Caco-2 (cell line): ENCODE data around the gene TUBB4B. TPM values are rescaled to one million over a fixed set of nuclear protein-coding genes. Genes with fewer than 3 reads are reported as not detected.

ENCODE experiments used
- BruUV-seq: library from RNA; stranded (reverse); fragments of 400-500 nt; replicated peaks from 2 replicates; lab custom pipeline; 2021; lab: Mats Ljungman, UMichigan
- CTCF ChIA-PET: fragments of 300-600 bp; sonication (Branson Sonifier 250); formaldehyde crosslinking; loops from one replicate; lab custom pipeline; 2022; ENCODE audit warnings: antibody characterized with exemption; lab: Charles Lee
- POLR2A ChIA-PET: fragments of 300-600 bp; sonication (Branson Sonifier 250); formaldehyde crosslinking; loops from one replicate; lab custom pipeline; 2022; ENCODE audit warnings: antibody characterized with exemption; lab: Charles Lee
- DNase-seq, 2 experiments: peaks; one replicate each; pipeline versions ENCODE4 v3.0.0 to v3.0.0-alpha.2; 2020 to 2022
- H3K27me3 ChIP-seq: replicated peaks from 2 replicates; pipeline ENCODE4 v1.6.0; 2011; ENCODE audit warnings: low read length; ENCODE audit not compliant: control insufficient read depth, insufficient read depth
- H3K36me3 ChIP-seq: 2 replicates; pipeline ENCODE4 v1.5.1; 2011; ENCODE audit warnings: low read length; ENCODE audit not compliant: control insufficient read depth, insufficient read depth
- H3K4me1 ChIP-seq: fragments of 250-450 bp; sonication (Bioruptor Pico); 2 replicates; pipeline ENCODE4 v1.5.1; 2020; ENCODE audit warnings: mild to moderate bottlenecking
- H3K4me3 ChIP-seq: 2 replicates; pipeline ENCODE4 v1.5.1; 2011; ENCODE audit warnings: low read depth, mild to moderate bottlenecking, control low read depth, low read length
- H3K9me3 ChIP-seq: fragments of 250-450 bp; sonication (Bioruptor Pico); 2 replicates; pipeline ENCODE4 v1.5.1; 2020; ENCODE audit warnings: mild to moderate bottlenecking, moderate library complexity
- H3K27ac Mint-ChIP-seq: one replicate; pipeline ENCODE4 v1.8.0; 2022; ENCODE audit warnings: mixed read lengths; ENCODE audit not compliant: unreplicated experiment
- H3K27me3 Mint-ChIP-seq: one replicate; pipeline ENCODE4 v1.8.0; 2022; ENCODE audit warnings: mixed read lengths; ENCODE audit not compliant: insufficient read depth, unreplicated experiment
- H3K36me3 Mint-ChIP-seq: one replicate; pipeline ENCODE4 v1.8.0; 2022; ENCODE audit warnings: mild to moderate bottlenecking, mixed read lengths; ENCODE audit not compliant: insufficient read depth, unreplicated experiment
- H3K4me1 Mint-ChIP-seq: one replicate; pipeline ENCODE4 v1.8.0; 2022; ENCODE audit warnings: low read depth, mixed read lengths; ENCODE audit not compliant: unreplicated experiment
- H3K4me3 Mint-ChIP-seq: one replicate; pipeline ENCODE4 v1.8.0; 2022; ENCODE audit warnings: mild to moderate bottlenecking, moderate library complexity, mixed read lengths; ENCODE audit not compliant: unreplicated experiment
- H3K9me3 Mint-ChIP-seq: one replicate; pipeline ENCODE4 v1.8.0; 2022; ENCODE audit warnings: mixed read lengths; ENCODE audit not compliant: unreplicated experiment
- intact Hi-C: fragments of 100-400 bp; cut with micrococcal nuclease; formaldehyde crosslinking; loops from one replicate; pipeline ENCODE4 v1.10.0; 2022; ENCODE audit not compliant: unreplicated experiment
- total RNA-seq: library from RNA; stranded (reverse); gene quantifications from 2 replicates; pipeline ENCODE4 v1.2.3, GENCODE V29; 2022
- TF ChIP-seq, protein P1 (sequence below), 2 experiments: fragments of 200-600 bp in 1 of 2; IDR thresholded peaks; 1 replicate in 1 of 2; 2 replicates in 1 of 2; pipeline versions ENCODE4 v1.5.1 to v1.8.0; 2011 to 2022; ENCODE audit warnings: antibody characterized with exemption in 1 of 2, control low read depth in 1 of 2, inconsistent platforms in 1 of 2, low read depth in 1 of 2, low read length in 1 of 2, mild to moderate bottlenecking in 1 of 2, moderate library complexity in 1 of 2; ENCODE audit not compliant: insufficient read depth in 1 of 2, severe bottlenecking in 1 of 2, unreplicated experiment in 1 of 2

Gene TUBB4B
- total RNA-seq, 1 experiment from 2014 or later, result 487 TPM

DNA sequence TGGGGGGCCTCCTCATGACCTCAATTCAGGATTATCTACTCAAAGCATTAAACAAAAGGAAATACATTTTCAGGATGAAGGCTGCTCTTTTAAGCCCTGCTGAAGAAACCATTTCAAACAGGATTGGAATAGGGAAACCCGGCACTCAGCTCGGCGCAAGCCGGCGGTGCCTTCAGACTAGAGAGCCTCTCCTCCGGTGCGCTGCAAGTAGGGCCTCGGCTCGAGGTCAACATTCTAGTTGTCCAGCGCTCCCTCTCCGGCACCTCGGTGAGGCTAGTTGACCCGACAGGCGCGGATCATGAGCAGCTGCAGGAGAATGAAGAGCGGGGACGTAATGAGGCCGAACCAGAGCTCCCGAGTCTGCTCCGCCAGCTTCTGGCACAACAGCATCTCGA is 36.4 kb upstream of the TUBB4B start:
- H3K27me3 Mint-ChIP-seq, result no peaks in the 10 kb centered on the region
- peaks cover 47% of the 10 kb centered on the region for H3K36me3 Mint-ChIP-seq
- peak overlapping the region; percentile 89 for H3K4me3 ChIP-seq
- ChIA-PET CTCF (no interaction called here), POLR2A (interaction anchor here (0.6 to 1.1 kb wide), 3 partner anchors 16 to 61 kb away, joined by 3 to 4 read pairs (median 3); no protein-coding TSS in a partner anchor)
- peak overlapping the region; percentile 94 for H3K27ac Mint-ChIP-seq
- H3K4me1 ChIP-seq, result peaks cover 19% of the 10 kb centered on the region
- intact Hi-C loops, result loop anchor here (5.0 kb wide), 1 partner anchor 33 kb away; no protein-coding TSS in a partner anchor
- peaks cover 12% of the 10 kb centered on the region for H3K4me1 Mint-ChIP-seq
- TF ChIP-seq, protein P1, sequence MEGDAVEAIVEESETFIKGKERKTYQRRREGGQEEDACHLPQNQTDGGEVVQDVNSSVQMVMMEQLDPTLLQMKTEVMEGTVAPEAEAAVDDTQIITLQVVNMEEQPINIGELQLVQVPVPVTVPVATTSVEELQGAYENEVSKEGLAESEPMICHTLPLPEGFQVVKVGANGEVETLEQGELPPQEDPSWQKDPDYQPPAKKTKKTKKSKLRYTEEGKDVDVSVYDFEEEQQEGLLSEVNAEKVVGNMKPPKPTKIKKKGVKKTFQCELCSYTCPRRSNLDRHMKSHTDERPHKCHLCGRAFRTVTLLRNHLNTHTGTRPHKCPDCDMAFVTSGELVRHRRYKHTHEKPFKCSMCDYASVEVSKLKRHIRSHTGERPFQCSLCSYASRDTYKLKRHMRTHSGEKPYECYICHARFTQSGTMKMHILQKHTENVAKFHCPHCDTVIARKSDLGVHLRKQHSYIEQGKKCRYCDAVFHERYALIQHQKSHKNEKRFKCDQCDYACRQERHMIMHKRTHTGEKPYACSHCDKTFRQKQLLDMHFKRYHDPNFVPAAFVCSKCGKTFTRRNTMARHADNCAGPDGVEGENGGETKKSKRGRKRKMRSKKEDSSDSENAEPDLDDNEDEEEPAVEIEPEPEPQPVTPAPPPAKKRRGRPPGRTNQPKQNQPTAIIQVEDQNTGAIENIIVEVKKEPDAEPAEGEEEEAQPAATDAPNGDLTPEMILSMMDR (IDR thresholded peaks at IDR 0.05; ENCODE audit: insufficient read depth in 1 of 2, low read depth in 1 of 2, low read length in 1 of 2, severe bottlenecking in 1 of 2, unreplicated experiment in 1 of 2), result no peak
- H3K9me3 ChIP-seq, result no peaks in the 10 kb centered on the region
- peak overlapping the region; percentile 92 for H3K4me3 Mint-ChIP-seq
- H3K27me3 ChIP-seq, result no peaks in the 10 kb centered on the region
- no TSS peak for BruUV-seq
- H3K36me3 ChIP-seq, result no peaks in the 10 kb centered on the region; the same call in 1 of the 2 replicates
- H3K9me3 Mint-ChIP-seq, result no peaks in the 10 kb centered on the region
- DNase-seq, result no peak

DNA sequence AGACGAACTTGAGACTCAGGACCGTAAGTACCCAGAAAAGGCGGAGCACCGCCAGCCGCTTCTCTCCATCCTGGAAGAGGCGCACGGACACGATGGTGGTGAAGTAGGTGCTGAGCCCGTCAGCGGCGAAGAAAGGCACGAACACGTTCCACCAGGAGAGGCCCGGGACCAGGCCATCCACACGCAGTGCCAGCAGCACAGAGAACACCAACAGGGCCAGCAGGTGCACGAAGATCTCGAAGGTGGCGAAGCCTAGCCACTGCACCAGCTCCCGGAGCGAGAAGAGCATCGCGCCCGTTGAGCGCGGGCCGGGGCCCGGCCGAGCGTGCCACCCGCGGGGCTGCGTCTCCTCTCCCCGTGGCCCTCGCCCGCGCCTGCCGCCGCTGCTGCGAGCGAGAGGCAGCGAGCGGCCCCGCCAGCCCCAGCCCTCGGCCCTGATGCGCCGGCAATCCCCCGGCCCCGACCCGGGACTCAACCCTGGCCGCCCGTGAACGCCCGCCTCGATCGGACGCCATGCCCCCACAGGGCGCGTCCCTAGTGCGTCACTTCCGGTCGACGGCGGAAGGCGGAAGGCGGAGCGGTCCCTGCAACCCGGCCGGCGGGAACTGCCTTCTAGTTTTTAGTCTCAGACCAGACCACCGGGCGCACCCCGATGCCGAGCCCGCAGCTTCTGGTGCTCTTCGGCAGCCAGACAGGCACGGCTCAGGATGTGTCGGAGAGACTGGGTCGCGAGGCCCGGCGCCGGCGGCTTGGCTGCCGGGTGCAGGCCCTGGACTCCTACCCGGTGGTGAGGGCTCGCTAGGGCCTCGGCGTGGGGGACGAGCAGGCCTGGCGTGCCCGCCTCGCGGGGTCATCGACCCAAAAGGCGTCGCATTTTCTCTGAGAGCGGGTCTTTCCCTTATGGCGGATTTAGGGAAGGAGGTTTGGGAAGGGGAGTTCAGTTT is 35.7 kb upstream of the TUBB4B start, which contains the start of the genes NDOR1 and TMEM203:
Gene NDOR1, plus strand, starts transcription at position 575 of the 944 bp plus-strand sequence. Its CDS starts 78 bp downstream, at position 653.
Gene TMEM203, minus strand, starts transcription at position 523 of the 944 bp plus-strand sequence. Its CDS starts 234 bp downstream, at position 289.
- Histone ChIP-seq H3K4me3 (peak within 1 kb of the TSS; percentile 89), H3K4me1 (peaks cover 19% of the 10 kb centered on the region)
- CTCF ChIA-PET, result no interaction called here

DNA sequence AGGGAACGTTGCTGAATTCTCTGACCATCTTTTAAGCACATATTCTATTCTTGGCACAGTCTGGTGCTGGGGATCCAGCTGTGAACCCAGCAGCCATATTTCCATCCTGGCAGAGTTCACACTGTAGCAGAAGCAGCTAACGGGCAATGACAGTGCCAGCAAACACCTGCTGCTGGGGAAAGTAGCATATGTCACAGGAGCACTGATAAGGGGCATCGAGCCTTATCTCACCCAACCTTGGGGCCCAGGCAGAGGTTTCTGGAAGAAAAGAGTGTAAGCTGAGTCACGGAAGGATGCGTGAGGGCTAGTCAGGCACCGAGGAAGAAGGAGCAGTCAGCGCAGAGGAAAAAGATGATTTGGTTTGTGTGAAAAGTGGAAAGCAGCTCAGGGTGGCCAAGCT is 34.5 kb upstream of the TUBB4B start:
- DNase-seq, result no peak
- no peaks in the 10 kb centered on the region for H3K9me3 Mint-ChIP-seq
- Histone ChIP-seq H3K9me3 (no peaks in the 10 kb centered on the region), H3K4me1 (peaks cover 17% of the 10 kb centered on the region), H3K36me3 (no peaks in the 10 kb centered on the region; the same call in 1 of the 2 replicates), H3K4me3 (peak overlapping the region; percentile 89; the same call in 1 of the 2 replicates), H3K27me3 (no peaks in the 10 kb centered on the region)
- H3K4me1 Mint-ChIP-seq, result peaks cover 12% of the 10 kb centered on the region
- peak overlapping the region; percentile 92 for H3K4me3 Mint-ChIP-seq
- TF ChIP-seq, protein P1 (IDR thresholded peaks at IDR 0.05; ENCODE audit: insufficient read depth in 1 of 2, low read depth in 1 of 2, low read length in 1 of 2, severe bottlenecking in 1 of 2, unreplicated experiment in 1 of 2), result no peak
- POLR2A ChIA-PET, result no interaction called here
- intact Hi-C loops, result no loop called here
- no peaks in the 10 kb centered on the region for H3K27me3 Mint-ChIP-seq
- H3K36me3 Mint-ChIP-seq, result peaks cover 40% of the 10 kb centered on the region
- no TSS peak for BruUV-seq
- H3K27ac Mint-ChIP-seq, result peak overlapping the region; percentile 94
- CTCF ChIA-PET, result no interaction called here

More for the DNA sequence above, 35.7 kb upstream of the TUBB4B start, which contains the start of the genes NDOR1 and TMEM203:
- peaks cover 12% of the 10 kb centered on the region for H3K4me1 Mint-ChIP-seq
- POLR2A ChIA-PET, result interaction anchor here (0.6 to 1.1 kb wide), 4 partner anchors 13 to 61 kb away, joined by 3 to 4 read pairs (median 3); no protein-coding TSS in a partner anchor
- peak; percentile 88 to 91 for DNase-seq
- no TSS peak for BruUV-seq
- intact Hi-C loops, result no loop called here
- no peaks in the 10 kb centered on the region for H3K9me3 Mint-ChIP-seq
- H3K36me3 Mint-ChIP-seq, result peaks cover 46% of the 10 kb centered on the region
- no peaks in the 10 kb centered on the region for H3K27me3 Mint-ChIP-seq
- TF ChIP-seq, protein P1 (IDR thresholded peaks at IDR 0.05; ENCODE audit: insufficient read depth in 1 of 2, low read depth in 1 of 2, low read length in 1 of 2, severe bottlenecking in 1 of 2, unreplicated experiment in 1 of 2), result no peak
- peak within 1 kb of the TSS; percentile 92 for H3K4me3 Mint-ChIP-seq
- Histone ChIP-seq H3K36me3 (no peaks in the 10 kb centered on the region; the same call in 1 of the 2 replicates), H3K9me3 (no peaks in the 10 kb centered on the region), H3K27me3 (no peaks in the 10 kb centered on the region)
- H3K27ac Mint-ChIP-seq, result peak within 1 kb of the TSS; percentile 94
